Skin of body (tissue), 2 donors: ENCODE measurements around the gene ZMYND11. TPM values are rescaled to one million over a fixed set of nuclear protein-coding genes. Genes with fewer than 3 reads are reported as not detected.
"Not testable (repeated sequence)": the region's sequence is repeated elsewhere in the genome, so short reads cannot be mapped to it uniquely, and the experiment has no call there.

Source experiments
- DNase-seq: peaks from one replicate; lab custom pipeline; 2025; lab: John Stamatoyannopoulos, UW
- total RNA-seq: library from RNA; depleted of rRNA; stranded (reverse); fragments of >200 nt; gene quantifications from one replicate; pipeline ENCODE4 v1.2.3, GENCODE V29; 2014

The ZMYND11 gene
- total RNA-seq, 1 donor from 2014 or later = 52.1 TPM

GRCh38 chr10:244227-244626, 109.0 kb downstream of the ZMYND11 start:
- no peak for DNase-seq

GRCh38 chr10:246431-246830, 111.2 kb downstream of the ZMYND11 start:
- DNase-seq = no peak

GRCh38 chr10:247480-247879, 112.2 kb downstream of the ZMYND11 start:
- DNase-seq = no peak

GRCh38 chr10:248307-248706, 113.1 kb downstream of the ZMYND11 start:
- DNase-seq = no peak

- DNase-seq = no peak
Observed at GRCh38 chr10:251982-252582, 116.8 kb downstream of the ZMYND11 start.

GRCh38 chr10:260819-261429, 125.7 kb downstream of the ZMYND11 start:
- no peak for DNase-seq

- not testable (repeated sequence) for DNase-seq
Observed at GRCh38 chr10:264160-265073, 129.2 kb downstream of the ZMYND11 start.

GRCh38 chr10:265074-265440, 129.8 kb downstream of the ZMYND11 start:
- not testable (repeated sequence) for DNase-seq

GRCh38 chr10:265816-266588, 130.7 kb downstream of the ZMYND11 start:
- not testable (repeated sequence) for DNase-seq

- no peak for DNase-seq
Observed at GRCh38 chr10:266974-267425, 131.7 kb downstream of the ZMYND11 start.

GRCh38 chr10:267705-268104, 132.4 kb downstream of the ZMYND11 start:
- DNase-seq = no peak

- DNase-seq = no peak
Observed at GRCh38 chr10:269440-270074, 134.3 kb downstream of the ZMYND11 start.

GRCh38 chr10:271201-271600, 135.9 kb downstream of the ZMYND11 start:
- DNase-seq = no peak

GRCh38 chr10:271722-272121, 136.5 kb downstream of the ZMYND11 start:
- no peak for DNase-seq

GRCh38 chr10:273088-273487, 137.8 kb downstream of the ZMYND11 start:
- no peak for DNase-seq

- DNase-seq = no peak
Observed at GRCh38 chr10:274866-275265, 139.6 kb downstream of the ZMYND11 start.

GRCh38 chr10:275680-276079, 140.4 kb downstream of the ZMYND11 start:
- DNase-seq = no peak

GRCh38 chr10:277963-278362, 142.7 kb downstream of the ZMYND11 start:
- DNase-seq = no peak

- DNase-seq = no peak
Observed at GRCh38 chr10:278707-279106, 143.5 kb downstream of the ZMYND11 start.

GRCh38 chr10:279232-279631, 144.0 kb downstream of the ZMYND11 start:
- DNase-seq = no peak

- DNase-seq = no peak
Observed at GRCh38 chr10:279655-280054, 144.4 kb downstream of the ZMYND11 start.
